ENCODE measurements around the gene USP49.

- TF ChIP-seq NFXL1 (IDR thresholded peaks at IDR 0.05; ENCODE audit: borderline replicate concordance) (no peak), POU2F2 (IDR thresholded peaks at IDR 0.05; ENCODE audit: borderline replicate concordance, low read depth, low read length) (no peak), CHD2 (IDR thresholded peaks at IDR 0.05; ENCODE audit: borderline replicate concordance, low read depth, low read length) (no peak), USF1 (IDR thresholded peaks at IDR 0.05; ENCODE audit: borderline replicate concordance, extremely low read length, insufficient read depth, low read depth, low read length) (no peak), POLR2A (IDR thresholded peaks at IDR 0.05; ENCODE audit: low read depth, low read length) (no peak), YY1 (IDR thresholded peaks at IDR 0.05; ENCODE audit: low read depth, low read length) (no peak), RAD21 (IDR thresholded peaks at IDR 0.05; ENCODE audit: insufficient read depth, low read depth, low read length) (no peak), FOXM1 (IDR thresholded peaks at IDR 0.05; ENCODE audit: low read depth, low read length) (no peak)
Measured at GRCh38 chr6:41922154-41922553, 27.0 kb upstream of the USP49 start.

All from GM12878 (cell line).